HEK293T (cell line): Measurements from ENCODE around the gene MROH2A.

Source experiments
- CTCF ChIA-PET: fragments of 350-600 bp; formaldehyde crosslinking; extraction: SDS; loops from one replicate; lab custom pipeline; 2021; ENCODE audit warnings: antibody characterized with exemption, inconsistent platforms; lab: Yijun Ruan, JAX
- POLR2A ChIA-PET: fragments of 350-600 bp; formaldehyde crosslinking; extraction: SDS; loops from one replicate; lab custom pipeline; 2020; ENCODE audit warnings: antibody characterized with exemption, inconsistent platforms; lab: Yijun Ruan, JAX
- DNase-seq: peaks from one replicate; pipeline ENCODE4 v3.0.0; 2012; ENCODE audit warnings: mixed read lengths; ENCODE audit errors: extremely low spot score
- ARNT ChIP-seq: fragments of 450-650 bp; IDR thresholded peaks from 2 replicates; pipeline ENCODE4 v1.6.1; 2017; ENCODE audit warnings: mild to moderate bottlenecking
- BHLHE40 ChIP-seq: fragments of 450-650 bp; IDR thresholded peaks from 2 replicates; pipeline ENCODE4 v1.6.1; 2016; ENCODE audit warnings: mild to moderate bottlenecking, moderate library complexity, borderline replicate concordance
- CTBP1 ChIP-seq: fragments of 450-650 bp; IDR thresholded peaks from 2 replicates; pipeline ENCODE4 v1.6.1; 2016; ENCODE audit warnings: borderline replicate concordance
- ELF4 ChIP-seq: fragments of 450-650 bp; IDR thresholded peaks from 2 replicates; pipeline ENCODE4 v1.6.1; 2017; ENCODE audit warnings: antibody characterized with exemption
- FOXA1 ChIP-seq: fragments of 450-650 bp; IDR thresholded peaks from 2 replicates; pipeline ENCODE4 v1.6.1; 2016; ENCODE audit warnings: mild to moderate bottlenecking
- FOXK2 ChIP-seq: fragments of 450-650 bp; IDR thresholded peaks from 2 replicates; pipeline ENCODE4 v1.6.1; 2016; ENCODE audit warnings: mild to moderate bottlenecking
- FOXM1 ChIP-seq: fragments of 450-650 bp; IDR thresholded peaks from 2 replicates; pipeline ENCODE4 v1.6.1; 2017; ENCODE audit warnings: mild to moderate bottlenecking, borderline replicate concordance
- HDGF ChIP-seq: fragments of 450-650 bp; IDR thresholded peaks from 2 replicates; pipeline ENCODE4 v1.6.1; 2017; ENCODE audit warnings: antibody characterized with exemption, borderline replicate concordance
- L3MBTL2 ChIP-seq: fragments of 450-650 bp; conservative IDR thresholded peaks from 2 replicates; pipeline ENCODE4 v1.6.1; 2016; ENCODE audit warnings: mild to moderate bottlenecking
- LEF1 ChIP-seq: fragments of 450-650 bp; IDR thresholded peaks from 2 replicates; pipeline ENCODE4 v1.6.1; 2017; ENCODE audit warnings: mild to moderate bottlenecking, borderline replicate concordance
- NFRKB ChIP-seq: fragments of 450-650 bp; IDR thresholded peaks from 2 replicates; pipeline ENCODE4 v1.6.1; 2016; ENCODE audit warnings: mild to moderate bottlenecking, moderate library complexity
- SP1 ChIP-seq: fragments of 450-650 bp; IDR thresholded peaks from 2 replicates; pipeline ENCODE4 v1.6.1; 2017
- SUZ12 ChIP-seq: fragments of 450-650 bp; IDR thresholded peaks from 2 replicates; pipeline ENCODE4 v1.6.1; 2016; ENCODE audit warnings: mild to moderate bottlenecking
- TARDBP ChIP-seq: fragments of 450-650 bp; IDR thresholded peaks from 2 replicates; pipeline ENCODE4 v1.6.1; 2016
- ZNF384 ChIP-seq: fragments of 450-650 bp; IDR thresholded peaks from 2 replicates; pipeline ENCODE4 v1.6.1; 2016
- TF ChIP-seq, protein P1 (sequence below): fragments of 450-650 bp; IDR thresholded peaks from 2 replicates; pipeline ENCODE4 v1.6.1; 2016

MROH2A gene

GRCh38 chr2:233794128-233794658 is 16.1 kb downstream of the MROH2A start:
- no peak for DNase-seq
- ChIA-PET CTCF (no interaction called here), POLR2A (no interaction called here)
- no peak for TF ChIP-seq HDGF
- TF ChIP-seq TARDBP, result no peak
- no peak for TF ChIP-seq ELF4
- no peak for TF ChIP-seq FOXK2
- TF ChIP-seq NFRKB, result no peak
- no peak for TF ChIP-seq ARNT
- TF ChIP-seq ZNF384, result no peak
- TF ChIP-seq CTBP1, result no peak
- no peak for TF ChIP-seq LEF1
- TF ChIP-seq SUZ12, result no peak
- TF ChIP-seq, protein P1, sequence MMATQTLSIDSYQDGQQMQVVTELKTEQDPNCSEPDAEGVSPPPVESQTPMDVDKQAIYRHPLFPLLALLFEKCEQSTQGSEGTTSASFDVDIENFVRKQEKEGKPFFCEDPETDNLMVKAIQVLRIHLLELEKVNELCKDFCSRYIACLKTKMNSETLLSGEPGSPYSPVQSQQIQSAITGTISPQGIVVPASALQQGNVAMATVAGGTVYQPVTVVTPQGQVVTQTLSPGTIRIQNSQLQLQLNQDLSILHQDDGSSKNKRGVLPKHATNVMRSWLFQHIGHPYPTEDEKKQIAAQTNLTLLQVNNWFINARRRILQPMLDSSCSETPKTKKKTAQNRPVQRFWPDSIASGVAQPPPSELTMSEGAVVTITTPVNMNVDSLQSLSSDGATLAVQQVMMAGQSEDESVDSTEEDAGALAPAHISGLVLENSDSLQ, result no peak
- no peak for TF ChIP-seq SP1
- TF ChIP-seq BHLHE40, result no peak
- TF ChIP-seq L3MBTL2, result no peak
- TF ChIP-seq FOXM1, result no peak
- TF ChIP-seq FOXA1, result no peak

DNA sequence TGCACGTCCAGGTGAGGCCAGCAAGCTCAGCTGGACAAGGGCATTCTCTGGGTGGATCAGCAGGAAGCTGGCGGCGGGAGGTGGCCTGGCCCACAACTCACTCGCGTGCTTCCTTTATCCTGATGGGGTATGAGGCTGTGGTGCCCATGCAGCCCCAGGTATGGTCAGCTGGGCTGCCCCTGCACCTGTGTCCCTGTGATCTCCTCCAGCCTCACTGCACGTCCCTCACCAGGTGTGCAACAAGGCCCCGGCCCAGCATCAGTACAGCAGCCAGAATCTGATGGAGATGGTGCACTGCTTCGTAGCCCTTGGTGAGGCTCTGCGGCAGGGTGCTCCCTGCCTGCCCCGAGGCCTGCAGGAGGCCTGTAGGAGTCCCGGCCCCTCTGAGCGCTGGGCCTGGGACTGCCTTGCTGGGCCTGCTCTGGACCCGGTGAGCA is 17.6 kb downstream of the MROH2A start:
- no peak for TF ChIP-seq HDGF
- no peak for TF ChIP-seq NFRKB
- no peak for TF ChIP-seq ARNT
- TF ChIP-seq FOXA1, result no peak
- TF ChIP-seq LEF1, result no peak
- TF ChIP-seq FOXK2, result no peak
- TF ChIP-seq L3MBTL2, result no peak
- TF ChIP-seq SP1, result no peak
- no peak for TF ChIP-seq ELF4
- no peak for TF ChIP-seq FOXM1
- TF ChIP-seq BHLHE40, result no peak
- TF ChIP-seq ZNF384, result no peak
- CTCF ChIA-PET, result no interaction called here
- POLR2A ChIA-PET, result no interaction called here
- DNase-seq, result no peak

DNA sequence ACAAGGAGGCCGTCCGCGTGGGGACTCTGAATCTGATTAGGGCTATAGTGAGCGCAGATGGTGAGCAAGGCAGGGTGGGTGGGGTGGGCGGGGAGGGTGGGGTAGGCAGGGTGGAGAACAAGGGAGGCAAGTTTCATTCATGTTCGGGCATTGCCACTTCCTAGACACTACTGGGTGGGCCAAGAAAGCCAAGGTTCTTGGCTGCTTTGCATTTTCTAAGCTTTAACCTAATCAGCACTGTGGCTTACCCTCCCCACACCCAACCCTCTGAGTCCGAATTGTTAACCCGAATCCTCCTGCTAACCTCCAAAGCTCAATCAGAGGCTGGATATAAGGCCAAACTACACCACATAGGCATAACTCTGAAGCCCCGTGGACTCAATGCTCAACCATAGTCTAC is 18.1 kb downstream of the MROH2A start:
- TF ChIP-seq ZNF384, result no peak
- TF ChIP-seq CTBP1, result no peak
- TF ChIP-seq, protein P1, result no peak
- no peak for TF ChIP-seq LEF1
- no peak for TF ChIP-seq FOXM1
- TF ChIP-seq FOXA1, result no peak
- TF ChIP-seq TARDBP, result no peak
- TF ChIP-seq ELF4, result no peak
- TF ChIP-seq L3MBTL2, result no peak
- TF ChIP-seq HDGF, result no peak
- no peak for TF ChIP-seq BHLHE40
- no peak for TF ChIP-seq SP1
- TF ChIP-seq ARNT, result no peak
- TF ChIP-seq NFRKB, result no peak
- TF ChIP-seq FOXK2, result no peak
- no peak for TF ChIP-seq SUZ12
- ChIA-PET CTCF (no interaction called here), POLR2A (no interaction called here)
- no peak for DNase-seq

- DNase-seq, result no peak
- TF ChIP-seq SUZ12, result no peak
- no peak for TF ChIP-seq ARNT
- TF ChIP-seq, protein P1, result no peak
- TF ChIP-seq FOXK2, result no peak
- CTCF ChIA-PET, result no interaction called here
- POLR2A ChIA-PET, result no interaction called here
Observed at GRCh38 chr2:233798335-233799086, 20.4 kb downstream of the MROH2A start.

DNA sequence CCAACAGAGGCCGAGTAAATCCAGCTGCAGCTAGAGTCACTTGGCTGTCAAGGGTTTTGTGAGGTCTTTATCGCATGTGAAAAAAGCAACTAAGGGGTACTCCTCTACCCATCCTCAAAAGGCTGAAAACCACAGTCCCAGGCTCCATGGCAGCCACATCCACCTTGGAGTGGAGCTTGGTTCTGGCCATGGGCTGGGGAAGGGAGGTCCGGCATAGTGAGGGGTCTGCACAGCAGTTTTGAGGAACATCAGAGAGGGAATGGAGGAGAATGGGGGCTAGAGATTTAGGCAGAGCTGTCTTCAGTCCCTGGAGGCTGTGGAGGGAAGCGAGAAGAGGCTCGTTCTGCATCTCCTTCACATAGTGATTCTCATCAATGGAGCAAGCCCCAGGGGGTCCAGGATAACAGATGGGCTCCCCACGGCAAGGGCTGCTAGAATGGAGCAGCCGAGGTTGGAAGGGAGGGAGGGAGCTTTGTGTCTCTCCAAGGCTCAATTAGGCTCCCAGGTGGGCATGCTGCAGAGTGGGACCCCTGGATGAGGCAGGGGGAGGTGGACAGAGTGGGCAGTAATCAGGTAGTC is 21.0 kb downstream of the MROH2A start:
- TF ChIP-seq ZNF384 (no peak), SP1 (no peak), ELF4 (no peak), FOXA1 (no peak), BHLHE40 (no peak), LEF1 (no peak)
- TF ChIP-seq, protein P1, result no peak
- no peak for DNase-seq
- POLR2A ChIA-PET, result no interaction called here
- CTCF ChIA-PET, result no interaction called here

DNA sequence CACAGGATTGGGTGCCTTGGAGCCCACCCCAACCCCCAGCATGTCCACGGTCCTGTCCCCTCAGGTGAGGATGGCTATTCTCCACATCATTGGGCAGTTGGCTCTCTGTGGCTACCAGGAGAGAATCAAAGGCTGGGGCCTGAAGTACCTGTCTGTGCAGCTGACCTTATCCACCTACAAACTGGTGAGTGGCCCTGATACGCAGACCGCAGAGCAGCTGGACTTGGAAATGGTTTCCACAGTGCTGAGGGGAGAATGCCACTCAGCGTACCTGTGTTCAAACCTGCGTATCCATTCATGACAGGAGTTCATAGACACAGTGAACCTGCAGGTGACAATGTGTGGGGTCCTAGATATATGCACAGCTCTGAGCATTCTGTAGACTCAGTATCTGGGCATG is 21.6 kb downstream of the MROH2A start:
- CTCF ChIA-PET, result no interaction called here
- TF ChIP-seq LEF1 (no peak), ELF4 (no peak)
- DNase-seq, result no peak
- POLR2A ChIA-PET, result no interaction called here
